WTC11 (cell line): ENCODE results near the gene SLC4A8. TPM values are rescaled to one million over a fixed set of nuclear protein-coding genes. Genes with fewer than 3 reads are reported as not detected.

Experiments
- ATAC-seq: fragments of 200-7000 bp; cut with Tn5 transposase; 2 replicates; pipeline ENCODE4 v1.10.0; 2021; ENCODE audit warnings: mild to moderate bottlenecking, moderate library complexity
- CTCF ChIA-PET: fragments of 300-600 bp; sonication (Branson Sonifier 250); formaldehyde crosslinking; loops from one replicate; lab custom pipeline; 2021; ENCODE audit warnings: antibody characterized with exemption; lab: Charles Lee
- POLR2A ChIA-PET: fragments of 350-600 bp; sonication (Branson Sonifier 250); formaldehyde crosslinking; loops from one replicate; lab custom pipeline; 2021; ENCODE audit warnings: antibody characterized with exemption; lab: Charles Lee
- DNase-seq: peaks from one replicate; pipeline ENCODE4 v3.0.0; 2021; ENCODE audit warnings: low spot score
- H3K27ac Mint-ChIP-seq: 2 replicates; pipeline ENCODE4 v1.8.0; 2021; ENCODE audit warnings: mixed read lengths
- H3K27me3 Mint-ChIP-seq: 2 replicates; pipeline ENCODE4 v1.8.0; 2021; ENCODE audit warnings: low read depth, mild to moderate bottlenecking, moderate library complexity, mixed read lengths
- H3K36me3 Mint-ChIP-seq: 2 replicates; pipeline ENCODE4 v1.8.0; 2021; ENCODE audit warnings: mixed read lengths
- H3K4me1 Mint-ChIP-seq: 2 replicates; pipeline ENCODE4 v1.8.0; 2022; ENCODE audit warnings: mixed read lengths
- H3K4me3 Mint-ChIP-seq: 2 replicates; pipeline ENCODE4 v1.8.0; 2021; ENCODE audit warnings: mild to moderate bottlenecking, moderate library complexity, mixed read lengths
- H3K9me3 Mint-ChIP-seq: 2 replicates; pipeline ENCODE4 v1.8.0; 2021; ENCODE audit warnings: mixed read lengths
- CBFB ChIP-seq: sonication (generic); formaldehyde crosslinking; IDR thresholded peaks from 2 replicates; pipeline ENCODE4 v1.8.1; 2022; ENCODE audit warnings: mild to moderate bottlenecking, low read depth, missing genetic modification reagents
- CDX4 ChIP-seq: fragments of 250-450 bp; sonication (Bioruptor Pico); IDR thresholded peaks from 2 replicates; pipeline ENCODE4 v1.9.0; 2021; ENCODE audit warnings: moderate library complexity, mild to moderate bottlenecking, inconsistent platforms, borderline replicate concordance
- CTCF ChIP-seq: fragments of 200-600 bp; IDR thresholded peaks from 2 replicates; pipeline ENCODE4 v1.8.0; 2022; ENCODE audit warnings: antibody characterized with exemption
- E2F4 ChIP-seq: sonication (generic); formaldehyde crosslinking; IDR thresholded peaks from 2 replicates; pipeline ENCODE4 v1.8.1; 2022; ENCODE audit warnings: low read depth, mild to moderate bottlenecking, moderate library complexity, missing genetic modification reagents, borderline replicate concordance
- FOXJ3 ChIP-seq: sonication (generic); formaldehyde crosslinking; IDR thresholded peaks from 2 replicates; pipeline ENCODE4 v1.9.0; 2021; ENCODE audit warnings: missing genetic modification reagents, mild to moderate bottlenecking, borderline replicate concordance
- FOXK1 ChIP-seq: sonication (generic); formaldehyde crosslinking; IDR thresholded peaks from 2 replicates; pipeline ENCODE4 v1.8.0; 2022; ENCODE audit warnings: mild to moderate bottlenecking, moderate library complexity, missing genetic modification reagents
- GABPB1 ChIP-seq: sonication (generic); formaldehyde crosslinking; IDR thresholded peaks from 2 replicates; pipeline ENCODE4 v1.8.1; 2023; ENCODE audit warnings: mild to moderate bottlenecking, missing genetic modification reagents
- IRF2 ChIP-seq: sonication (generic); formaldehyde crosslinking; IDR thresholded peaks from 2 replicates; pipeline ENCODE4 v1.8.0; 2022; ENCODE audit warnings: low read depth, missing genetic modification reagents, borderline replicate concordance
- KAT7 ChIP-seq: sonication (generic); formaldehyde crosslinking; IDR thresholded peaks from 2 replicates; pipeline ENCODE4 v1.8.1; 2023; ENCODE audit warnings: missing genetic modification reagents, mild to moderate bottlenecking, borderline replicate concordance
- PRDM15 ChIP-seq: sonication (generic); formaldehyde crosslinking; IDR thresholded peaks from 2 replicates; pipeline ENCODE4 v1.8.0; 2022; ENCODE audit warnings: missing genetic modification reagents
- PREB ChIP-seq: sonication (generic); formaldehyde crosslinking; IDR thresholded peaks from 2 replicates; pipeline ENCODE4 v1.8.1; 2022; ENCODE audit warnings: mild to moderate bottlenecking, missing genetic modification reagents, moderate library complexity, borderline replicate concordance
- STAT6 ChIP-seq: sonication (generic); formaldehyde crosslinking; conservative IDR thresholded peaks from 2 replicates; pipeline ENCODE4 v1.8.1; 2023; ENCODE audit warnings: mild to moderate bottlenecking, low read depth, missing genetic modification reagents, moderate library complexity
- TCF7 ChIP-seq: sonication (generic); formaldehyde crosslinking; IDR thresholded peaks from 2 replicates; pipeline ENCODE4 v1.8.0; 2022; ENCODE audit warnings: mild to moderate bottlenecking, low read depth, missing genetic modification reagents, moderate library complexity
- TEAD1 ChIP-seq: sonication (generic); formaldehyde crosslinking; IDR thresholded peaks from 2 replicates; pipeline ENCODE4 v1.8.0; 2022; ENCODE audit warnings: mild to moderate bottlenecking, missing genetic modification reagents
- TP53 ChIP-seq: sonication (generic); formaldehyde crosslinking; IDR thresholded peaks from 2 replicates; pipeline ENCODE4 v1.8.1; 2023; ENCODE audit warnings: mild to moderate bottlenecking, missing genetic modification reagents
- ZMAT4 ChIP-seq: fragments of 250-450 bp; sonication (Bioruptor Pico); IDR thresholded peaks from 2 replicates; pipeline ENCODE4 v1.9.0; 2021; ENCODE audit warnings: mild to moderate bottlenecking
- ZNF121 ChIP-seq: sonication (generic); formaldehyde crosslinking; IDR thresholded peaks from 2 replicates; pipeline ENCODE4 v1.8.0; 2023; ENCODE audit warnings: missing genetic modification reagents
- ZNF219 ChIP-seq: sonication (generic); formaldehyde crosslinking; IDR thresholded peaks from 2 replicates; pipeline ENCODE4 v1.8.0; 2023; ENCODE audit warnings: missing genetic modification reagents, mild to moderate bottlenecking, borderline replicate concordance
- ZNF396 ChIP-seq: fragments of 250-450 bp; sonication (Bioruptor Pico); IDR thresholded peaks from 2 replicates; pipeline ENCODE4 v1.8.0; 2021; ENCODE audit warnings: mild to moderate bottlenecking, moderate library complexity, borderline replicate concordance
- ZNF512 ChIP-seq: sonication (generic); formaldehyde crosslinking; IDR thresholded peaks from 2 replicates; pipeline ENCODE4 v1.8.1; 2022; ENCODE audit warnings: missing genetic modification reagents, borderline replicate concordance
- total RNA-seq: library from RNA; stranded (reverse); gene quantifications from 3 replicates; pipeline ENCODE4 v1.2.3, GENCODE V29; 2021

The SLC4A8 gene
- total RNA-seq, 1 experiment from 2014 or later, result 16.9 TPM

- H3K4me1 Mint-ChIP-seq, result peaks cover 19% of the 10 kb centered on the region
- peaks cover 9% of the 10 kb centered on the region for H3K36me3 Mint-ChIP-seq
- no peak overlapping the region for H3K4me3 Mint-ChIP-seq
- no peak for DNase-seq
- ATAC-seq, result no peak
- ChIA-PET POLR2A (no interaction called here), CTCF (no interaction called here)
- TF ChIP-seq CTCF (no peak), TCF7 (CRISPR knock-in tag) (no peak), FOXJ3 (CRISPR knock-in tag) (no peak), TP53 (CRISPR knock-in tag) (no peak), ZNF121 (no peak), STAT6 (CRISPR knock-in tag) (no peak), KAT7 (CRISPR knock-in tag) (no peak), PRDM15 (CRISPR knock-in tag) (no peak), ZNF219 (CRISPR knock-in tag) (no peak), IRF2 (CRISPR knock-in tag) (no peak), ZNF396 (CRISPR knock-in tag) (no peak), GABPB1 (CRISPR knock-in tag) (no peak), CDX4 (CRISPR knock-in tag) (no peak)
- H3K27me3 Mint-ChIP-seq, result no peaks in the 10 kb centered on the region; the same call in 1 of the 2 replicates
- peaks cover 25% of the 10 kb centered on the region for H3K9me3 Mint-ChIP-seq
- no peak overlapping the region for H3K27ac Mint-ChIP-seq
Observed at GRCh38 chr12:51546097-51546496, 121.5 kb downstream of the SLC4A8 start.

GRCh38 chr12:51547606-51548005 lies 123.0 kb downstream of the SLC4A8 start:
- ATAC-seq (no peak), DNase-seq (no peak)
- POLR2A ChIA-PET, result no interaction called here
- Mint-ChIP-seq H3K27ac (no peak overlapping the region), H3K4me1 (peaks cover 19% of the 10 kb centered on the region), H3K36me3 (peaks cover 9% of the 10 kb centered on the region), H3K9me3 (peaks cover 21% of the 10 kb centered on the region), H3K27me3 (no peaks in the 10 kb centered on the region; the same call in 1 of the 2 replicates), H3K4me3 (no peak overlapping the region)
- CTCF ChIA-PET, result interaction anchor here (0.6 kb wide), 1 partner anchor 89 kb away, joined by 3 read pairs; no protein-coding TSS in a partner anchor
- TF ChIP-seq FOXK1 (CRISPR knock-in tag) (no peak), CBFB (CRISPR knock-in tag) (no peak), PREB (no peak), E2F4 (CRISPR knock-in tag) (no peak), ZMAT4 (no peak), ZNF512 (CRISPR knock-in tag) (no peak), TEAD1 (CRISPR knock-in tag) (no peak)
